ENCODE measurements around the gene ASCL5.

The ASCL5 gene

DNA sequence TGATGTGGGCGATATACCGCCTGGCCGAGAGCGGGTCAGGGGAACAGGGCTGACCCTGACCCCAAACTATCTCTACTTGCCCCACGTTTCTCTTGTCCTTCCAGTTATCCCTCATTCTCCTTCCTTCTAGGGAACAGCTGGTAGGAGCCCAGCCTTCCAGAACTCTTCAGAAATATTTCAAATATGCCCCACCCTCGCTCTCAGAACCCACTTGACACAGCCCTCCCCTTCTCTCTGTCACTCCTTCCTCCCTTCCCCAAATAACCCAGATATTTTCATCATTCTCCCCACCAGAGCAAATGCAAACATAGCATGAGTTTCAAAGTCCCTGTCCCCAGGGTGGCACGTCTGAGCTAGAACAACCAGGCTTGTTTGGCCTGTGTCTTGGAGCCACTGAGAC, 15.8 kb downstream of the ASCL5 start:
- DNase-seq (ENCODE audit: low spot score): no peak

DNA sequence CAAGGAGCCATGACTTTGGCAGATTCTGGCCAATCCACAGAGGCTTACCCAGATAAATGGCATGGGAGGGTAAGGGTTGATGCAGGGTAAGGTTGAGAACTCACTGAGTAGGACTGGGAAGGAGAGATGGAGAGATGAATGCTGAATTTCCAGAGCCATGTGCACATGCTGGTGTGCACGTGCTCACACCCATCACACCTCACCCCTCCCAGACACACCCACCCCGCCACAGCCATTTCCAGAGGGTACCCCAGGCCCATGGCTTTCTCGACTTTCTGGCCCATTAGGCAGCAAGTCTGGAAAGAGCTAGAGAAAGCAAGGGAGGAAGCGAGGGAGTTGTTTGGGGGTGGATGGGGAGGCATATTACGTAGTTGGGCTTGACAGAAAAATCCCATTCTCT, 16.4 kb downstream of the ASCL5 start:
- DNase-seq (ENCODE audit: low spot score): no peak

DNA sequence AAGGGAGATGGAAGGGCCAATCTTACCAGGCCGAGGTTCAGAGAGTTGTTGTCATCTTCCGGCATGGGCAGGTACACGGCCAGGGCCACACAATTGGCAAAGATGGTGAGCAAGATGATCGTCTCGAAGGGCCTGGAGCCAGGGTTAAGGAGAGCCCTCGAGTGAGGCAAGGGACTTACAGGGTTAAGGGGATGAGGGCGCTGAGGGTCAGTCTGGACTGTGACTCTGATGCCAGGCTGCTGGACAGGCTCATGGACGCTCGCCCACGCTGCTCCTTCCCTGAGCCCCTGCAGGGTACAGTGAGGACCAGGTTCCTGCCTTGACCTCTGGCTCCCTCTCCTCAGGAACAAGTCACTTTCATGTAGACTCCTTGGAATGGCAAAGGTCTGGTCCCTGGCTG, 16.8 kb downstream of the ASCL5 start:
- DNase-seq (ENCODE audit: low spot score): no peak

DNA sequence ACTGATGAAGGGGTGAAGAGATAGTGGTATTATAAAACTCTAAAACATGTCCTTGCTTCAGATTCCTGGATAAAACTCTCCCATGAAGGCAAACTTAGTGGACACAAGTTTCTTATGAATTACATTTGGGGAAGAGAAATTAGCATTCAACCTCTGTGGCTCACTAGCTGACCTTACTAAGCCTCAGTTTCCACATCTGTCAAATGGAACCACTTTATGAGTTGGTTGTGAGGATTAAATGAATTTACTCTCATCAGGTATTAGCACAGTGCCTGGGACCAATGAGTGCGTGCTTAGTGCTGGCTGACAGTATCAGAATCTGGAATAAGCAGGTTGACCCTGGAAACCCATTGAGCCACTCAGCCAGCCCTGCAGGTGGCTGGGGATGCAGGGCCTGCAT, 17.3 kb downstream of the ASCL5 start:
- DNase-seq (ENCODE audit: low spot score): no peak

DNA sequence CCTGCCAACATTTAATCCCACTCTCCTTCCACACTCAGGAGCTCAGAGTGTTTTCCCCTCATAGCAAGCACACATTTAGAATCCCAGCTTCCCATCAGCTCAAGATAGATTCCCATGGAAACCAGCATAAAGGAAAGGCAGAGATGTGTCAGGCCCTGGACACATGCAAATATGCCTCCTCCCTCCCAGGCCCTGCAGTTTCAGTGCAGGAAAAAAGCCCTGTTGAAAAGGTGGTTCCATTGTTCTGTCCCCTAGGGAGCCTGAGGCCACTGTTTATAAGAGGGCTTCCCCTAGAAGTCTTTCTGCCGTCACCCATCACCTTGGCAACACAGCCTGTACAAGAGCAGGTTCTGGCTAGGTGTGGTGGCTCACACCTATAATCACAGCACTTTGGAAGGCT, 18.4 kb downstream of the ASCL5 start:
- no peak for DNase-seq (ENCODE audit: low spot score)

DNA sequence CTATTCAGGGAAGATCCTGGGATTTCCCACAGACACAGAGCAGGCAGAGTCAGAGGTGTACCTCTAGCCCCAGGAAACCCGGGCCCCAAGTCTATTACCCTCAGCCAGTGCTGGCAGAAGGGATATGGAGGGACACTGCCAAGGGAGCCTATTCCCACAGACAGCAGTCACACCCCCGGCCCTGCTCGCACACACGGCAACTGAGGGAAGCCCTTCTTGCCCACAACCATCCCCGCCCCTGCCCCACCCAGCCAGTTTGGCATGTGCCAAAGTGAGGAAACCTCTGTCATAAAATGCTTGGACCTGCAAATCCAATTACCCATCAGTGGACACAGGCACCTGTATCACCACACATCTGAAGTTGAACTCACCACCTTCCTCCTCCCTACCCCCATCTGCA, 21.3 kb downstream of the ASCL5 start:
- DNase-seq (ENCODE audit: low spot score): no peak

DNA sequence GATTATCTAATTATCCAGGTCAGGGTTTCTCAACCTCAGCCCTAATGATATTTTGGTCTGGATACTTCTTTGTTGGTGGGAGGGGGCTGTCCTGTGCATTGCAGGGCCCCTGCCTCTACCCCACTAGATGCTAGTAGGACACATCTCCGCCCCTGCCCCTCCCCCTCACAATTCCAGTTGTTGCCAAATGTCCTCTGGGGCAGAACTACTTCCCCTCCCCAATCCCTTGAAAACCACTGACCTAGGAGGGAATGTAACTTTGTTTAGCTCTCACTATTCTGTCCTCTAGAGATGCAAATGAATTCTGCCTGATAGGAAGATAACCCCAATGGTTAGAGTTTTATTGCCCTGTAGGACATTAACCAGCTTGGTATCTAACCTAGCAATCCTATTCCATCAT, 22.8 kb downstream of the ASCL5 start:
- DNase-seq (ENCODE audit: low spot score): no peak

DNA sequence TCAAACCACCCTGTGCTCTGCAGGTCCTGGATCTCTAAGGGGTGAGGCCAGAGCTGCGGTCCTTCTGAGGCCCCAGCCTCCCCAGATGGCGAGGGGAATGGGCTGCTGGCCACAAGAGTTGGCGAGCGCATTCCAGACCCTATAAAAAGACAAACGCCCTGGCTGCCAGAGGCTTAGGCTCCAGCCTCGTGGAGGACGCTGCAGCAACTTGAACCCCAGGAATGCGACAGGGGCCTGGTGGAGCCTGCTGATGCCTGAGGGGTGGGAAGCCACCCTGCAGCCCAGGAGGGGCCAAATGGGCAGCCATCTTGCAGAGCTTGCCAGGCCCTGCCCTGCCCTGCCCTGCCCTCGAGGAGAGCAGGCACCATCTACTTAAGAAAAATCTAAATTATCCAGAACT, 23.3 kb downstream of the ASCL5 start:
- DNase-seq (ENCODE audit: low spot score): no peak

DNA sequence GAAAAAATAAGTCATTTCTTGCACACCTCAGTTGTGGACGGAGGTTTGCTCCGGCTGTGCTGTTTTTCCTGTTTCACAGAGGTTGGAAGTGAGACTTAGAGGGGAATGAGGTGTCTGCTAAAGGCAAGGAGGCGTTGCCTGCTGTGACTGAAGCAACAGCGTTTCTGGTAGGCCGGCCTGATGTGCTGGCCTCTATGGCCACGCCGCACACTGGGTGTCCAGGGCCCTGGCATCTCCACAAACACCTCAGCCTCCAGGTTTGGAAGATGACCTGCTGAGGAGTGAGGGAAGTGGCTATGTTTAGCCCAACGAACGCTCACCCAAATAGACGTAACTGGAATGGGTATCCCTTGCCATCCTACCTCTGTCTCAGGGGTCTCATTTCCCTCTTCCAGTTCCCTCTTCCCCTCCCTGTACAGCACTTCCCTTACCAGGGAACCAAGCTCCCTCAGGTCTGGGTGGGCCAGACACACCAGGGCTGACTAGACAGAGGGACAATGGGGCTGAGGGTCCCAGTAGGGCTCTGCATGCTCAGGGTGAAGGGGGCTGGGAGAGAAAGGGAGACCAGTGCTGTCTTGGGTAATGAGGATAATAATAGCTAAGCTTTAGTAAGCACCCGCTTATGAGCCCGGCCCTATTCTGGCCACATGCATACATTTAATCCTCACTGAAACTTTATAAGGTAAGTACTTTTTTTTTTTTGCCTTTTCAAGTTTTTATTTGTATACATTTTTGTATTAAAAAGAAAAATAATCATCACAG, 26.6 kb downstream of the ASCL5 start:
- DNase-seq (ENCODE audit: low spot score): no peak

DNA sequence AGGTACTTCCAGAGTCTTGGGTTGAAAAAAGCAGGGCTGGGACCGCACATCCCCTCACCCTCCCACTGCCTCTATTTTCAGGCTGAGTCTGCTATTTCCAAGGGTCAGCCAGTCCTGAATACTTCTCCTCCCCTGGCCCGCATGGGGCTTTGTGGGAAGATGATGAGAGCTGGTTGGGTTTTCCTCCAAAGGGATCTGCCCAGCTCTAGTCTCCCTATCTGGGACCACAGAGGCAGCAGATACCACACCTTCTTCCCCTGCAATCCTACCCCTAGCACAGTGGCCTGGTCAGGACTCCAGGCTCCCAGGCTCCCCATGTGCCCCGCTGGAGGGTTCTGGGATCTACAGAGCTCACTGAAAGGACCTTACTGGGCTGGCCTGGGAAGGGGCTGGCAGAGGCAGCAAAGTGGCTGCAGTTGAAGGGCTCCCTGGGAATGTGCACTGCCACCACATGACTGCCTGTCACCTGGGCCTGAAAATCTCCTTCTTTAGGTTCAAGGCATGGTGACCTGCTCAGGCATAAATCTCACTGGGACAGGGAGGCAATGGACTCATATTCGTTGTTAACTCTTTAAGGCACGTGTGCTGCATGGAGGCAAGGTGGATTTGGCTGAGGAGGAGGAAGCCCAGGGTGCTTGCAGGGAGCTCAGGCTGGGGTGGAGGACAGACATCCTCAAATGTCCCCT, 27.8 kb downstream of the ASCL5 start:
- no peak for DNase-seq (ENCODE audit: low spot score)

DNA sequence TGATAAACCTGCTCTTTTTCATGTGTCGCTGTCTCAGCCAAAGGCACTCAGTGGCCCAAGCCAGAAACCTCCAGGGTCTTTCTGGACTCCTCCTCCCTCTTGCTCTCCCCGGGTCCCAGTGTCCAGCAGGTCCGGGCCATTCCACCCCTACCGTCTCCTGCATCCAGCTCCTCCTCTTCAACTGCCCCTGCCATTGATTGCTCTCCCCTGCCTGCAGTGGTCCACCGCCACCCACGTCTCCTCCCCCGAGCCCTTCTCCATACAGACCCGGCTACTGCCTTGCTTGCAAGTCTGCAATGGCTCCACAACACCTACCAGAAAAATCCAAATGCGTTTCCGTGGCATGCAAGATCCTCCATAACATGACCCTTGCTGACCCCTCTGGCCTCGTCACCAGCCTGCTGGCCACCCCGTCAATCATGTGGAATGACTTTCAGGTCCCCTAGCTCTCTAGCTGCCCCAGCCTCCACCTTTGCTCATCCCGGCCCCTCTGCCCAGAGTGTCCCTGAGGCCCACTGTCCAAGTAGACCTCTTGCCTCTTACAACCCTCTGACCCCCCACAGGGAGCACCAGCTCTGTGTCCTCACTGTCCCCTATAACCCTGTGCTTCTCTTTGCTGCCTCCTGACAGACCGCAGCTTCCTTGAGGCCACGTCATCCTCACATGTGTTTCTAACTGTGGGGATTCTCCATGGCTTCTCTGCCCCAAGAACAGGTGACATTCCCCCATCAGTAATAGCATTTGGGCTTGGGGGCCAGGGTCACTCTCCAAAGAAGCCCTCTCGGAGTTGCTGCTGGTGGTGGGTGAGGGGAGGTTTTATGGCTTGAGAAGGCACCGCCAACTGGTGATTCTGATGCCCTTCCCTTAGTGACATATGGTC, 29.8 kb downstream of the ASCL5 start:
- DNase-seq (ENCODE audit: low spot score): no peak

DNA sequence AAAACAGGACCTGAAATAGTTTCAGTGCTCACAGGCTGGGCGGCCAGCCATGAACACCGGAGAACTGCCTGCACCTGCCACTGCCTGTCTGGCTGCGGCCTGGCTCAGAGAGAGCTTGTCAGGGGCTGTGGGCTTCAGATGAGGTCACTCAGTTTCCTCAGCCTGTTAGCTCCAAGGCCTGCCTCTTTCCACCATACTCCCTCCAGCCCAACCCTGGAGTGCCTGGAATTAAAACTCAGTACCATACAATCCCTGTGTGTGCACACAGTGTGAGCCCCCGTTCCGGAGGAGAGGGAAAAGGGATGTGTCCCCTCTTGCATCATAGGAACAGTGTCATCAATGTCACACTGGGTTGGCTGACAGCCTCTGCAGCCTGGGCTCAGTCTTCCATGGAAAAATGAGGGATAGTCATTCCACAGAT, 30.9 kb downstream of the ASCL5 start:
- no peak for DNase-seq (ENCODE audit: low spot score)

DNA sequence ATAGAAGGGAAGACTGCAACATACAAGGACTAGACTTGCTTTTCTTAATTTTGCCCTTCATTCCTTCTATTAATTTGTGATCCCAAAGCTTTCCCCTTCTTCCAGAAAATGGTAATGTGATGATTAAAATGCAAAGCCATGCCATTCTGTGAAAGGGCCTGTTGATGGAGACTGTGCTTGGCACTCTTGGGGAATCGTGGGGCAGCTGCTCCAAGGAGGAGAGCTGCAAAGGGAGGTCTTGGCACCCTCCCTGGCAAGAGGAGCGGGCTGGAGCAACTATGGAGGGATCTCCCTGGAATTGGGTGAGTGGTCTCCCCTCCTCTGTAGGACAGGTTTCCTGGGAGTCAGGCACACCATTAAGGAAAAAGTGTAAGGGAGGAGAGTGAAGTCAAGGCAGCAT, 31.4 kb downstream of the ASCL5 start:
- peak; percentile 45 for DNase-seq (ENCODE audit: low spot score)

DNA sequence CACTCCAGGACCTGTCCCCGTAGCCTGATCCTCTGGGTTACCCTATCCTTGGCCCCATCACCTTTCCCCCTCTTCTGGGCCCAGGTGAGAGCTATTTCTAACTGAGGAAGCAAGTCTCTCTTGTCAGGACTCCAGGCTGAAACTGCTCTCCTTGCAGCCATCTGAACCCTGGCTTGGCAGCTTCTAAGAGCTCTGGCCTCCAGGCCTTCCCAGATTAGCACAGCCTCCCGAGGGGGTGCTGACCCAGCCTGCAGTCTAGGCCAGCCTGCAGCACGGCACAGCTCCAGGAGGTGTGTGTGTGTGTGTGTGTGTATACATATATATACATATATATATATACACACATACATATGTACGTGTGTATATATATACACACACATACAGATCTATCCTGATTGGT, 32.2 kb downstream of the ASCL5 start:
- no peak for DNase-seq (ENCODE audit: low spot score)

DNA sequence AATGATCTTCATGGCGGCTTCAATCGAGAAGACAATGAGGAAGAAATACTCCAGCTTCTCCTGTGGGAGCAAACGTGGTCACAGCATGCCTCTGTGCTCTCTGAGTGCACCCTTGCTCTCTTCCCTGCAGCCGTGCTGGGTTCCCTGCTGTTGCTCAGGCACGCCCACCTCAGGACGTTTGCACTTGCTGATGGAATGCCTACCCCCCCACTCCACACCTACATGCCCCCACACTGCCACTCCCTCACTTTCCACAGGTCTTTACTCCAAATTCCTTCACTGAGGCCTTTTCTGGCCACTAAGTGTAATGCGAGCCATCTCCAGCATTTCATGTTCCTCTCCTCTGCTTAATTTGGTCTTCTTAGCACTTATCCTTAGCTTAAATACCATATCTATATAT, 33.0 kb downstream of the ASCL5 start:
- DNase-seq (ENCODE audit: low spot score): no peak

DNA sequence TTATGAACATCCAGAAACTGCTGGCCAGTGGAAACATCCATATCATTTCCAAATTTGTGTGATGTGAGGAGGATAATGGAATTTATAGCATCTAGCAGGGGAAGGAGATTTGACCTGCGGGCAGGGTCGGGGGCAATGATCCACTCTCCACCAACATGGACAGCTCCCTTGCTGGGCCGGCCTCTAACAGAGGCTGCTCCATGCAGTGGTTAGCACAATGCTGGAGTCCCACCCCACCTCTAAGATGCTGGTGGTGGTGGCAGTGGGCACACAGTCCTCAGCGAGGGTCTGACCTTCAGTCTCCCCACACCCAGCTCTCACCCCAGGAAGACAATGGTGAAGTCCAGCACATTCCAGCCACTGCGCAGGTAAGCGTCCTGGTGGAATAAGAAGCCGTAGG, 33.4 kb downstream of the ASCL5 start:
- DNase-seq (ENCODE audit: low spot score): no peak

DNA sequence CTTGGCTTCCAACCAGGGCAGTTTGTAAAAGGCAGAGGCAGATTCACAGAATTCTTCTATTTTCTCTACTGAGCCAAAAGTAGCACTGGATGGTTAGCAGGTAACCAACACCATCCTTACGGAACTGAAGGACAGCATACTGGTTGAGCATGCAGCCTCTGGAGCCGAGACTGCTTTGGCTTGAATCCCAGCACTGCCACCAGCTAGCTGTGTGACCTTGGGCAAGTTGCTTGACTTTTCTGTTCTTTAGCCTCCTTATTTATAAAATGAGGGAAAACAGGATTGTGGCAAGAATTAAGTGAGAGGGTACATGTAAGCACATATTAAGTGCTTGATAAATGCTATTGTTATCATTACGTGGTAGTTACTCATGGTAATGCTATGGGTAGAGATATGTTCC, 34.2 kb downstream of the ASCL5 start:
- DNase-seq (ENCODE audit: low spot score): no peak

DNA sequence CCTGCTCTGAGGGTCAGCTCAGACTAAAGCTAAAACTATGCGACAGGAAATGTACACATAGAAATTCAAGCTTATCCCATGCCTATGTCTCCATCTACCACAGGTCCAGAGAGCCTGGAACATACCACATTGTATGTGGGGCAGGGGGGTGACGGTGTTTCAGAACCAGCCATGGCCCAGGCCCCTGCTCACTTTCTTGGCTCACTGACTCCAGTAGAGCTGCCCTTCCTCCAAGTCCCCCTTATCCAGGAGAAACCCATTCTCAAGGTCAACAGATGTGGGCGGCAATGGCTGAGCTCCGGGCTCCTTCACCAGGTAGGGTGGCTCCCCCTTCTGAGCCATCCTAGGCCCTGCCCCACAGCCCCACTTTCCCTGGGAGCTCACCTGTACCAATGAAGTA, 35.7 kb downstream of the ASCL5 start:
- DNase-seq (ENCODE audit: low spot score): no peak

DNA sequence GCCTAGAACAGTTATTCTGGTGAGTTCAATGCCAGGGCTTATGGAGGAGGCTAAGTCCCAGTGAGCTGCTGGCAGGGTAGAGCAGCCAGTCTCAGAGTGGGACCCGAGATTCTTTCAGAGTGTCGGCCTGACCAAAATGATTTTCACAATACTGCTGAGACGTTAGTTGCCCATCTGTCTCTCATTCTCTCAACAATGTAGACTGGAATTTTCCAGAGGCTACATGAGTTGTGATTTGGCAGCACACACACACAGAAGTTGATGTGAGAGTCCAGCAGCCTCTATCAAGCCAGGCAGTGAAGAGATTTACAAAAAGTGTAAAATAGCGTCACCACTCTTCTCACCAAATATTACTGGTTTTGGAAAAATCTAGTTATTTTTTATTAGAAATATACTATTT, 36.4 kb downstream of the ASCL5 start:
- no peak for DNase-seq (ENCODE audit: low spot score)

DNA sequence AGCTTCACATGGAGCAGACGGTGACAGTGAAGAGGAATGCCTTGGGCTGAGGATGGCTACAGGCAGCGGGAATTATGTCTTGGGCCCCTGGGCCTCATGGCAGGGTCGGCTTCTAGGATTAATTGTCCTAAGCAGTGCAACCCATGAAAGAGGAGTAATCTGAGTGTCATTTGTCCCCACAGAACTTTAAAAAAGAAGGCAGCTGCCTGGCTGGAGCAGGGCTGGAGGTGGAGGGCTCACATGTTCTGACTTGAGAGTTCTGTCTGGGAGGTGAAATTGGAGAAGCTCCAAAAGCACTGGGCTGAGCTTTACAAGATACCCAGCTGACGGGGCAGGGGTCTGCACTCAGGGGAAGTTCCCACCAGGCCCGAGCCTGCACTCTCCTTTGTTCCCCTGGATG, 37.4 kb downstream of the ASCL5 start:
- DNase-seq (ENCODE audit: low spot score): no peak

DNA sequence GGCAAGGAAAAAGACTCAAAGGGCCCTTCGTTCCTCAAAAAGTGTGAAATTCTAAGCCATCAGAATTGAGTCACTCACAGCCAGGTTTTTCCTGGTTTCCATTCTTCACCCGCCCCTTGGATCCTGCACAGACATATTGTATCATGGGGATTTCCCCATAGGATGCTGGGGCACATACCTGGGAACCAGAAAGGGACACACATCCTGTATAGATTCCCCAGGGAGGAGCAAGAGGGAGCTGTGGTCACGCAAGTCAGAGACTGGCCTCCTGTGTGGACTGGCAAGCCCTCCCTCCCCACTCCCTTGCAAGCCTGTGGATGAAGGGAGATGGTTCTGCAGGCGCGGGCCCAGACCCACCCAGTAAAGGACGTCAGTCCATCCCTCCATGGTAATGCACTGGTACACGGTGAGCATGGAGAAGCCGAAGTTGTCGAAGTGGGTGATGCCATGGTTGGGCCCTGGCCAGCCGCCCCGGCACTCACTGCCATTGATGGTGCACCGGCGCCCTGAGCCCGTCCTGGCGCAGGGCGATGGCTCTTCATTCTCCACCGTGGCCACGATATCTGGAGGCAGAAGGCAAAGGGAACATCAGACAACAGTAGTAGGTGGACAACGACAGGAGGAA, 38.0 kb downstream of the ASCL5 start:
- no peak for DNase-seq (ENCODE audit: low spot score)

DNA sequence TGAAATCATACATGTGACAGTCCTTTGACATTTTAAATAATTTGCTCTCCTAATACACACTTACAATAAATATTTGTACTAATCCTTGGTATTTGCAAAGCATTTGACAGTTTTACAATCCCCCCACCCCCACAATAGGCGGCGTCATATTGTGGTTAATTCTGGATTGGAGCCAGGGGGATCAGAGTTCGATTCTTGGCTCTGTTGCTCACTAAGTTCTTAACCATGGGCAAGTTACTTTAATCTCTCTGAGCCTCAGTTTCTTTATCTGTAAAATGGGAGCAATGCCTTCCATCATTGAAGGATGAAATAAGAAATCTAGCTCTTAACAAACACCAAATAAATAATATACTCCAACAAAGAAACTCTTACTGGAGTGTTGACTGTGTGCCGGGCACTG, 38.6 kb downstream of the ASCL5 start:
- DNase-seq (ENCODE audit: low spot score): no peak

Data from putamen (tissue), 1 donor.